Activated naive CD8-positive, alpha-beta T cell (primary cell): ENCODE data around the gene CNTLN.
"Not testable (repeated sequence)": the region's sequence is repeated elsewhere in the genome, so short reads cannot be mapped to it uniquely, and the experiment has no call there.

Experiments
- H3K27ac Mint-ChIP-seq: one replicate; pipeline ENCODE4 v1.8.0; 2021; ENCODE audit warnings: mixed read lengths
- H3K27me3 Mint-ChIP-seq: one replicate; pipeline ENCODE4 v1.8.0; 2021; ENCODE audit warnings: mixed read lengths
- H3K36me3 Mint-ChIP-seq: one replicate; pipeline ENCODE4 v1.8.0; 2021; ENCODE audit warnings: mixed read lengths
- H3K4me1 Mint-ChIP-seq: one replicate; pipeline ENCODE4 v1.8.0; 2021; ENCODE audit warnings: low read depth, mixed read lengths
- H3K4me3 Mint-ChIP-seq: one replicate; pipeline ENCODE4 v1.8.0; 2021; ENCODE audit warnings: mild to moderate bottlenecking, mixed read lengths
- H3K9me3 Mint-ChIP-seq: one replicate; pipeline ENCODE4 v1.8.0; 2021; ENCODE audit warnings: low read depth, mixed read lengths

Gene CNTLN

GRCh38 chr9:17225407-17225806, 90.6 kb downstream of the CNTLN start:
- H3K4me3 Mint-ChIP-seq: no peak overlapping the region
- H3K9me3 Mint-ChIP-seq: peaks cover 4% of the 10 kb centered on the region
- no peaks in the 10 kb centered on the region for H3K36me3 Mint-ChIP-seq

DNA sequence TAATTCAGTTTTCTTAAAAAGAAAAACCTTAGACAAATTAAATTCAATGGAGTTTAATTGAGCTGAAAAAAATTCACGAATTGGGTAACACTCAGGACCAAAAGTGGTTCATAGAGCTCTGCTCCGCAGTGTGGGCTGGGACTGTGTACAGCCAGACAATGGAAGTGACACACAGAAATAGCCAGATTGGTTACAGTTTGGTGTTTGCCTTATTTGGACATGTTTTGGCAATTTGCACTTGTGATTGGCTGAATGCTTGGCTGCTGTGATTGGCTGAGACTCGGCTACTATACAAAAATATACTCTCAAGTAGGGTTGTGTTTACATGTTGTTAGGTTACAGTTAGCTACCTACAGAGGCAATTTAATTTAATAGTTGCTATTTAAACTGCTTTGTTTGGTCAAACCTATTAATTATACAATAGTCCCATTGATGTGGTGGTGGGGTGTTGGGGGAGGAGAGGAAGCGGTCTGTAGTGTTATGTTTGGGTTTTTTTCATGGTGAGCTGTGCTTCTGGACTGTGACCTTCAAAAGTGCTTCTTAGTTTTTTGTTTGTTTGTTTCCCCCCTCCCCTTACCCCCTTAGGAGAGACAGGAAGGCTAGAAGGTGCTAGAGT, 95.2 kb downstream of the CNTLN start:
- Mint-ChIP-seq H3K27me3 (no peaks in the 10 kb centered on the region), H3K4me3 (no peak overlapping the region), H3K36me3 (peaks cover 3% of the 10 kb centered on the region), H3K9me3 (peaks cover 4% of the 10 kb centered on the region), H3K27ac (no peak overlapping the region), H3K4me1 (no peaks in the 10 kb centered on the region)

More at GRCh38 chr9:17225407-17225806, 90.6 kb downstream of the CNTLN start:
- Mint-ChIP-seq H3K4me1 (no peaks in the 10 kb centered on the region), H3K27me3 (no peaks in the 10 kb centered on the region), H3K27ac (no peak overlapping the region)

DNA sequence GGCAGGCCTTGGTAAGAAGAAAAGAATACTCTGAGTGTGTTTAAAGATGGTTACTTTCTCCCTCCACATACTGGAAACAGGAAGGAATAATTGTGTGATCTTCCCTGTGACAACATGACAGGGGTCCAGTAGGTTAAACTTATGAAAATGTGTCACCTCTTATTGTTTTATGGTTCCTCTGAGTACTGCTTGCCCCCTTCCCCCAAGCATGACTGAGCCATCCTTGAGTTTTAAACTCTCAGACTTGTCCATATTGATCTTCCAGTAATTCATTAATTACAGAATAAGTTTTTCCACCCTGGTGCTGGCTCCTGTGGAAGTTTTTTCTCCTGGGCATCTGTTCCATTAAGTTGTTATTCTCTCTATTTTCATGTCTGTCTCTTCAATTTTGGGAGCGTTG, 95.8 kb downstream of the CNTLN start:
- Mint-ChIP-seq H3K4me3 (no peak overlapping the region), H3K36me3 (peaks cover 3% of the 10 kb centered on the region), H3K27me3 (no peaks in the 10 kb centered on the region), H3K4me1 (no peaks in the 10 kb centered on the region), H3K9me3 (peaks cover 4% of the 10 kb centered on the region), H3K27ac (no peak overlapping the region)

GRCh38 chr9:17236147-17236546, 101.3 kb downstream of the CNTLN start:
- H3K36me3 Mint-ChIP-seq: no peaks in the 10 kb centered on the region
- H3K27me3 Mint-ChIP-seq: no peaks in the 10 kb centered on the region
- no peak overlapping the region for H3K4me3 Mint-ChIP-seq
- H3K4me1 Mint-ChIP-seq: no peaks in the 10 kb centered on the region
- H3K27ac Mint-ChIP-seq: no peak overlapping the region
- H3K9me3 Mint-ChIP-seq: peaks cover 7% of the 10 kb centered on the region

GRCh38 chr9:17246770-17247169, 111.9 kb downstream of the CNTLN start:
- Mint-ChIP-seq H3K4me3 (no peak overlapping the region), H3K27me3 (no peaks in the 10 kb centered on the region), H3K4me1 (no peaks in the 10 kb centered on the region), H3K27ac (no peak overlapping the region), H3K9me3 (peaks cover 42% of the 10 kb centered on the region), H3K36me3 (peaks cover 14% of the 10 kb centered on the region)

GRCh38 chr9:17251100-17251499, 116.3 kb downstream of the CNTLN start:
- Mint-ChIP-seq H3K4me1 (no peaks in the 10 kb centered on the region), H3K9me3 (peaks cover 38% of the 10 kb centered on the region), H3K4me3 (no peak overlapping the region), H3K36me3 (peaks cover 11% of the 10 kb centered on the region), H3K27me3 (no peaks in the 10 kb centered on the region), H3K27ac (no peak overlapping the region)

DNA sequence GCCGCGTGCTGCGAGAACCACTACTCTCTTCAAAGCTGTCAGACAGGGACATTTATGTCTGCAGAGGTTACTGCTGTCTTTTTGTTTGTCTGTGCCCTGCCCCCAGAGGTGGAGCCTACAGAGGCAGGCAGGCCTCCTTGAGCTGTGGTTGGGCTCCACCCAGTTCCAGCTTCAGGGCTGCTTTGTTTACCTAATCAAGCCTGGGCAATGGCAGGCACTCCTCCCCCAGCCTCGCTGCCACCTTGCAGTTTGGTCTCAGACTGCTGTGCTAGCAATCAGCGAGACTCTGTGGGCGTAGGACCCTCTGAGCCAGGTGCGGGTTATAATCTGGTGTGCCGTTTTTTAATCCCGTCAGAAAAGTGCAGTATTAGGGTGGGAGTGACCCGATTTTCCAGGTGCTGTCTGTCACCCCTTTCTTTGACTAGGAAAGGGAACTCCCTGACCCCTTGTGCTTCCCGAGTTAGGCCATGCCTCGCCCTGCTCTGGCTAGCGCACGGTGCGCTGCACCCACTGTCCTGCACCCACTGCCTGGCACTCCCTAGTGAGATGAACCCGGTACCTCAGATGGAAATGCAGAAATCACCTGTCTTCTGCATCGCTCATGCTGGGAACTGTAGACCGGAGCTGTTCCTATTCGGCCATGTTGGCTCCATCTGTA, 133.8 kb downstream of the CNTLN start:
- H3K9me3 Mint-ChIP-seq, H3K4me1 Mint-ChIP-seq, H3K27me3 Mint-ChIP-seq, H3K36me3 Mint-ChIP-seq, H3K27ac Mint-ChIP-seq, H3K4me3 Mint-ChIP-seq: not testable (repeated sequence)

- Mint-ChIP-seq H3K27ac (no peak overlapping the region), H3K4me3 (no peak overlapping the region), H3K27me3 (no peaks in the 10 kb centered on the region), H3K9me3 (no peaks in the 10 kb centered on the region), H3K4me1 (no peaks in the 10 kb centered on the region), H3K36me3 (peaks cover 2% of the 10 kb centered on the region)
These were observed 135.0 kb downstream of the CNTLN start for GRCh38 chr9:17269799-17270198.

DNA sequence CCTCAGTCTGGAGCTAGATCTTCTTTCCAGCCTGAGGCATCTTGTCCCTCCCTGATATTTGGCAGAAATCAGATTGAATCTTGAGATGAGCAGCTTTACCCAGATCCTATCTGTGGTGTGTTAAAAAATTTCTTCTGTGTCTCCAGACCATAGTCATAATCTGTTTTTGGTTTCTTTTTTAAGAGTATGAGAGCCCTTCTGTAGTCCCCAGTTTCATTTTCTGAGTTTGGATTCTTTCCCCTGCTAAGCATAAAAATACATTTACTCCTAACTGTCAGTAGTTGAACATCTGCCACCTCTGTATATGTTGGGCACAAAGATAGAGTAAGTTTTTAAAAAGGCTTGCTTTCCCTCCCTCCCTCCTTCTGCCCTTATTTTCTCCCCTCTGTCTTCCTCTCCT, 137.7 kb downstream of the CNTLN start:
- Mint-ChIP-seq H3K27me3 (no peaks in the 10 kb centered on the region), H3K27ac (no peak overlapping the region), H3K36me3 (peaks cover 4% of the 10 kb centered on the region), H3K9me3 (no peaks in the 10 kb centered on the region), H3K4me3 (no peak overlapping the region), H3K4me1 (no peaks in the 10 kb centered on the region)

GRCh38 chr9:17280350-17281012, 145.6 kb downstream of the CNTLN start:
- H3K9me3 Mint-ChIP-seq: peaks cover 6% of the 10 kb centered on the region
- no peak overlapping the region for H3K27ac Mint-ChIP-seq
- H3K4me1 Mint-ChIP-seq: no peaks in the 10 kb centered on the region
- H3K27me3 Mint-ChIP-seq: no peaks in the 10 kb centered on the region
- H3K4me3 Mint-ChIP-seq: no peak overlapping the region
- peaks cover 2% of the 10 kb centered on the region for H3K36me3 Mint-ChIP-seq

GRCh38 chr9:17290673-17291072, 155.8 kb downstream of the CNTLN start:
- not testable (repeated sequence) for H3K4me1 Mint-ChIP-seq, H3K27ac Mint-ChIP-seq

GRCh38 chr9:17291766-17292165, 156.9 kb downstream of the CNTLN start:
- peaks cover 5% of the 10 kb centered on the region for H3K36me3 Mint-ChIP-seq
- no peak overlapping the region for H3K27ac Mint-ChIP-seq
- H3K4me1 Mint-ChIP-seq: no peaks in the 10 kb centered on the region
- H3K9me3 Mint-ChIP-seq: peaks cover 6% of the 10 kb centered on the region
- H3K27me3 Mint-ChIP-seq: no peaks in the 10 kb centered on the region
- H3K4me3 Mint-ChIP-seq: no peak overlapping the region

More at GRCh38 chr9:17290673-17291072, 155.8 kb downstream of the CNTLN start:
- not testable (repeated sequence) for H3K27me3 Mint-ChIP-seq, H3K36me3 Mint-ChIP-seq, H3K9me3 Mint-ChIP-seq, H3K4me3 Mint-ChIP-seq

GRCh38 chr9:17293685-17294084, 158.8 kb downstream of the CNTLN start:
- Mint-ChIP-seq H3K4me3 (no peak overlapping the region), H3K4me1 (no peaks in the 10 kb centered on the region), H3K27me3 (no peaks in the 10 kb centered on the region), H3K9me3 (peaks cover 6% of the 10 kb centered on the region), H3K27ac (no peak overlapping the region), H3K36me3 (peaks cover 5% of the 10 kb centered on the region)

GRCh38 chr9:17294822-17295624, 160.2 kb downstream of the CNTLN start:
- H3K4me1 Mint-ChIP-seq: no peaks in the 10 kb centered on the region

DNA sequence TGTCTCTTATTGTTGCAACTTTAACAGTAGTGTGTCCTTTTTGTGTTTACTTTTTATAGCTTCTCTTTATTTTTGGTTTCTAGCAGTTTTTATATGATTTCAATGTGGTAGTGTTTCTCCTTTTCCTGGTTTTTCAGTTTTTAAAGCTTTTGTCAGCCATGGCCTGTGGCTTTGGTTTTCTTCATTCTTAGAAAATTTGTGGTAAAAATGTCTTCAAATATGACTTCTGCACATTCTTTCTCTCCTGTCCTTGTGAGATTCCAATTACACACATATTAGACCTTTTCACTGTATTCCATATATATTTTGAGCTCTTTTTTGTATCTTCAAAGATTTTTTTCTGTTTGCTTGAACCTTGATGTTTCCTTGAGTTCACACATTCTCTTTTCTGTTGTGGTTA, 180.5 kb downstream of the CNTLN start:
- H3K9me3 Mint-ChIP-seq: no peaks in the 10 kb centered on the region
- H3K36me3 Mint-ChIP-seq: no peaks in the 10 kb centered on the region
- H3K4me1 Mint-ChIP-seq: no peaks in the 10 kb centered on the region
- H3K4me3 Mint-ChIP-seq: no peak overlapping the region
- H3K27ac Mint-ChIP-seq: no peak overlapping the region
- H3K27me3 Mint-ChIP-seq: no peaks in the 10 kb centered on the region

More at GRCh38 chr9:17294822-17295624, 160.2 kb downstream of the CNTLN start:
- H3K4me3 Mint-ChIP-seq: no peak overlapping the region
- H3K27ac Mint-ChIP-seq: no peak overlapping the region
- peaks cover 5% of the 10 kb centered on the region for H3K36me3 Mint-ChIP-seq
- H3K27me3 Mint-ChIP-seq: no peaks in the 10 kb centered on the region
- H3K9me3 Mint-ChIP-seq: peaks cover 6% of the 10 kb centered on the region
